Measurements from ENCODE around the gene NUDT14.

GRCh38 chr14:105165134-105165704, 15.9 kb downstream of the NUDT14 start:
- TF ChIP-seq CTCF (IDR thresholded peaks at IDR 0.05) (no peak), POLR2A (IDR thresholded peaks at IDR 0.05) (no peak)
